HG03045 (cell line): Measurements from ENCODE around the gene SLC39A13.

Experiments used
- ATAC-seq: cut with Tn5 transposase; IDR thresholded peaks from one replicate; pipeline ENCODE4 v1.9.1; 2021; ENCODE audit warnings: mild to moderate bottlenecking, moderate library complexity; ENCODE audit not compliant: unreplicated experiment

The SLC39A13 gene

DNA sequence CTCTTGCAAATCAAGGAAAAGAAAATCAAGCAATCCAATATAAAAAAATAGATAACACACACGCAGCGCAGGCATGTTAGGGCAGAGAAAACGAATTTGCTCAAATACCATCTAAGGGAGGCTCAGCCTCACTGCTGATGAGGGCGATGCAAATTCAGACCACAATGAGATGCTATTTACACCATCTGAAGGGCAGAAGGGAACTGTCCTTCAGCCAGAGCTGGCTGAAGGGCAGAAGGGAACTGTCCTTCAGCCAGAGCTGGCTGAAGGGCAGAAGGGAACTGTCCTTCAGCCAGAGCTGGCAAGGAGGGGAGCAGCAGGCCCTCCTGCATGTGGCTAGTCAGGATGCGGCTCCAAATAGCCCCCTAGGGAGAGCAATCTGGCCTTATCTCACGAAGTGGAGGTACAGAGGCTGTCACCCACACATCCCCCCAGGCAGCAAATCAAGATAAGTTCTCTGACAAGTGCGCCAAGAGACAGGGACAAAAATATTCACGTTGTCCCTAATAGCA, 7.6 kb upstream of the SLC39A13 start:
- ATAC-seq: peak; percentile 43

GRCh38 chr11:47403135-47403534, 5.3 kb upstream of the SLC39A13 start:
- no peak for ATAC-seq

DNA sequence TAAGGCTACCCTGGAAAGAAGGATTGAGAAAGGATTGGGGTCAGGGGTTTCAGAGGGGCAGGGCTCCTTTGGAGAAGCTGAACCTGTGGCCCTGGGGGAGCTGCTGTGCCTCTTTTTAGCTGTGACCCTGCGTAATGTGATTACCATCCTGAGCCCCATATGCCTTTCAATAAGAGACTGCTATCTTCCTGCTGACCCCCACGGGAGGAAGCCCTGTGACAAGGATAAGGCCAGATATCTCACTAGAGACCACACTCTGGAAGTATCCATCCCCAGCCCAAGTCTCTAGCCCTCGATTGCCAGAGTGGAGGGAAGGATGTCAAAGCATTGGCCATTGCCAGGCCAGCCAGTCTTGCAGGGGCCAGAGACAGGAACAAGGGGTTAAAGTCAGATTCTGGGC, 4.8 kb upstream of the SLC39A13 start:
- no peak for ATAC-seq

GRCh38 chr11:47406896-47407745, 1.3 kb upstream of the SLC39A13 start:
- no peak for ATAC-seq

DNA sequence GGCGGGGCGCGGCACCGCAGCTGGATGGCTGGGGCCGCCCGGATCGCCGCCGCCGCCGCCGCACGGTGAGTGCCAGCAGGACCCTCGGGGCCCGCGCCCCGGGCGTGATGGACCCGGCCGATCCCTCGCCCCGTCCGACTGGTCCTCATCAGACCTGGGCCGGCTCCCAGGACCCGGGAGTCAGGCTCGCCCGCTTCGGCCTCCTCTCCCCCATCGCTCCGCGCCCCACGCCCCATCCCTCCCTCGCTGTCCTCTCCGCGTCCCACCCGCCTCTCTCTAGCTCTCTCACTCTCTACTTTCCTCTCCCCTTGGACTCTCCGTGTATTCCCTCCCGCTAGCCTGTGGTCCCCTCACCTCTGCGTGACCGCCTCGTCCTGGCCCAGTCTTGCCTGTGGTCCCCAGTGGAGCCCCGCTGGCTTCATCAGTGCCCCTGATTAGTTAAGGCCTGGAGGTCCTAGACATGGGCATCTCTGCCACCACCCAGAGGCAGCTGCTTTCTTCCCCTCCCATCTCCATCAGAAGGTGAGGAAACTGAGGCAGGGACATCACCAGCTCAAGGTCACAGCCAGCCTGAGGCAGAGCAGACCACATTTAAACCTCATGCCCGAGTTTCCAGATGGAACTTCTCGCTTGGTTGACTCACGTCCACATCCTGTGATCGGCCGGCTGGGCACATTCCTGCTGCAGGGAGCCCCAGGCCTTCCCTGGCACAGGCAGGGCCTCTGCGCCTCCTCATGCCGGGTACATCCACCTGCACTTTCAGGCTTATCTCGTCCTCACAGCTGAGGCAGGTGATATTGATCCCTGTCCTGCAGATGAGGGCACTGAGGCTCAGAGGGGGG, 429 bp downstream of the SLC39A13 start:
- ATAC-seq: no peak

DNA sequence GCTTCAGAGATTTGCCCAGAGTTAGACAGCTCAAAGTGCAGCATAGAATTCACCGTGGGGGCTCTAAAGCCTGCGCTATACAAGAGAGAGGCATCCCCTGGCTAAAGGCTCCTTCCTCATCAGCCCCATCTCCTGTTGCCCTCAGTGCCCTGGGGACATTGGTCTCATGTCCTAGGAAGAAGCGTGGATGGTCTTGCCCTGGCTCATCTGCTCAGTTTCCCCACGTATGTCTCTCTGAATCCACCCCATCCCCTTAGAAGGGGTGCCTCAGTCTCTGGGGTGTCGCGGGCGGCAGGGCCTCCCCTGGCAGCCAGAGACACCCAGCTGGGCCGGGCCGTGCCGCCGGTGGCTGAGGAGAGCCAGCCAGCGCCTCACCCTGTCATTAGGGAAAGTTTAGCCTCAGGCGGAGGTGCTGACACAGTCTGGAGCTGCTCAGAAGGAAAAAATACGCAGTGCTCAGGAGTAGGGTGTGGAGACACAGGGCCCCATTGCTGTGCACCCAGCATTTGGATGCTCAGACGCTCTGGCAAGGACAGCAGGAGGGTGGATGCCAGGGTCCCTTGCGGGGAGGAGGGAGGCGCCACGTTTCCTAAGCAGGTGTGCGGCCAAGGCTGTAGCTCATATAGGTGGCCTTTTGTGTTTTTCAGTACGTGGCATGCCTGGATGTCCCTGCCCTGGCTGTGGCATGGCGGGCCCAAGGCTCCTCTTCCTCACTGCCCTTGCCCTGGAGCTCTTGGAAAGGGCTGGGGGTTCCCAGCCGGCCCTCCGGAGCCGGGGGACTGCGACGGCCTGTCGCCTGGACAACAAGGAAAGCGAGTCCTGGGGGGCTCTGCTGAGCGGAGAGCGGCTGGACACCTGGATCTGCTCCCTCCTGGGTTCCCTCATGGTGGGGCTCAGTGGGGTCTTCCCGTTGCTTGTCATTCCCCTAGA, 1.3 kb downstream of the SLC39A13 start:
- no peak for ATAC-seq

GRCh38 chr11:47410370-47411264, 2.2 kb downstream of the SLC39A13 start:
- ATAC-seq: no peak

DNA sequence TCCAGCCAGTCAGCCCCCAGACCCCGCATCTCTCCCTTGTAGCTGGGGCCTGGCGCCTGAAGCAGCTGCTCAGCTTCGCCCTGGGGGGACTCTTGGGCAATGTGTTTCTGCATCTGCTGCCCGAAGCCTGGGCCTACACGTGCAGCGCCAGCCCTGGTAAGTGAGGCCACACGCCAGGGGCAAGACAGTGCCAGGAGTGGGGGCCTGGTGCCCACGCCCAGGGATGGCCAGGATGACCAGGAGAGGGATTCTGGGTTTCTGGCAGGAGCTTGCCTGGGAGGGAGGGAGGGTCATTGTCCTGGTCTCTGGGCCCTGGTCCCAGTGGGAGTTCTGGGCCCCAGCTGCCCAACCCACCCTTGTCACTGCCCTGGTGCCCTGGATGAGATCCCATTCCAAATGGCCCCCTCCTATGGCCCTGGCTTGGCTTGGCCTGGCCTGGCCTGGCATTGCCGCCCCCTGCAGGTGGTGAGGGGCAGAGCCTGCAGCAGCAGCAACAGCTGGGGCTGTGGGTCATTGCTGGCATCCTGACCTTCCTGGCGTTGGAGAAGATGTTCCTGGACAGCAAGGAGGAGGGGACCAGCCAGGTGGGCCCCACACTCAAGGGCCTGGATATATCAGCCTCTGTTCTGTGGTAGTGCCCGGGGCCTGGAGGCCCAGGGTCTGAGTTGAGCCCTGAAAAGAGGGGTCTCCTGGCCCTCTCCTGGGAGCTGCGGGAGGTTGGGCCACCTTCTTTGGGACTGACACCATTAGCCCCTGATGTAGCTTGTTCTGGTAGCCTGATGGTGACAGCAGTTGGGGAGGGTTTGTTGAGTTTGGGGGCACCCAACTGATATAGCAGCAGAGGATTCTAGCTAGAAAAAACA, 3.7 kb downstream of the SLC39A13 start:
- no peak for ATAC-seq

- ATAC-seq: no peak
Measured at GRCh38 chr11:47413351-47413750, 5.0 kb downstream of the SLC39A13 start.

DNA sequence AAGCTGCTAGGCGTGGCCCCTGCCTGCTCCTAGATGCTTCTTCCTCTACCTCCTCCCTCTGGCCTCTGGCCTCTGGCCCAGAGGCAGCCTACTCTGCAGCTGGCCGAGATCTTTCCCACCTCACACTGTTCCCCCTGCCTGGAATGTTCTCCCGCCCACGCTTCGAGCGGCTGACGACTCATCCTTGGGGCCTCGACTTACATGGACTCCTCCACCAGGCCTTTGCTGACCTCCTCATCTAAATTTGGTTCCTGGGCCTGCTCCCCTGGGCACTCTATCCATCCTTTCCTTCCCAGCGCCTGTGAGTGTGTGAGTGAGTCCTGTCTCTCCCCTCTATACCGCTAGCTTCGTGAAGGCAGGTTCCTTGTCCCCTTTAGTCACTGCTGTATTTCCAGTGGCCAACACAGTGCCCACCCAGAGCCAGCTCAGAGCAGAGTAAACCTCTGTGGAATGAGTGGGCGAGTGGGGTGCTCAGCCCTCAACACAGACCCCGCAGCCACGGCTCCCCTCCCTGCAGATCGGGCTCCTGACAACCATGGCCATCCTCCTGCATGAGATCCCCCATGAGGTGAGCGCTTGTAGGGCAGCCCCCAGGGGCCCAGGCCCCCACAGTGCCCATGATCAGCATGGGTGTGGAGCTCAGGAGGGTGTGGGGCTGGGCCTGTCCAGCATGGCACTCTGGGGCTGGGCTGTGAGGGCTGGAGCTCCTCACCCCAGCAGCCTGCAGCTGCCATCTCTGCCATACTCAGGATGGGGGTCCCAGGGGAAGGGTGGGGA, 5.7 kb downstream of the SLC39A13 start:
- ATAC-seq: no peak

- ATAC-seq: no peak
Measured at GRCh38 chr11:47414685-47415070, 6.3 kb downstream of the SLC39A13 start.

DNA sequence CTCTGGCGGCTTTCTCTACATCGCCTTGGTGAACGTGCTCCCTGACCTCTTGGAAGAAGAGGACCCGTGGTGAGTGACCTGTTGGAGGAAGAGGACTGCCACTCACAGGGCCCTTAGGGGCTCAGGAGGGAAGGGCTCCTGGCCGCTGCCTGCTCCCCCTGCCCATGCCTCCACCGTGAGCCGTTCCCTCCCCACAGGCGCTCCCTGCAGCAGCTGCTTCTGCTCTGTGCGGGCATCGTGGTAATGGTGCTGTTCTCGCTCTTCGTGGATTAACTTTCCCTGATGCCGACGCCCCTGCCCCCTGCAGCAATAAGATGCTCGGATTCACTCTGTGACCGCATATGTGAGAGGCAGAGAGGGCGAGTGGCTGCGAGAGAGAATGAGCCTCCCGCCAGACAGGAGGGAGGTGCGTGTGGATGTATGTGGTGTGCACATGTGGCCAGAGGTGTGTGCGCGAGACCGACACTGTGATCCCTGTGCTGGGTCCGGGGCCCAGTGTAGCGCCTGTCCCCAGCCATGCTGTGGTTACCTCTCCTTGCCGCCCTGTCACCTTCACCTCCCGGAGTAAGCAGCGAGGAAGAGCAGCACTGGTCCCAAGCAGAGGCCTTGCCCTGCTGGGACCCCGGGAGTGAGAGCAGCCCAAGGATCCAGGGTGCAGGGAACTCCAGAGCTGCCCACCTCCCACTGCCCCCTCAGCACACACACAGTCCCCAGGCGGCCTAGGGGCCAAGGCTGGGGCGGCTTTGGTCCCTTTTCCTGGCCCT, 6.9 kb downstream of the SLC39A13 start:
- ATAC-seq: no peak

- no peak for ATAC-seq
Measured at GRCh38 chr11:47415949-47416472, 7.6 kb downstream of the SLC39A13 start.

DNA sequence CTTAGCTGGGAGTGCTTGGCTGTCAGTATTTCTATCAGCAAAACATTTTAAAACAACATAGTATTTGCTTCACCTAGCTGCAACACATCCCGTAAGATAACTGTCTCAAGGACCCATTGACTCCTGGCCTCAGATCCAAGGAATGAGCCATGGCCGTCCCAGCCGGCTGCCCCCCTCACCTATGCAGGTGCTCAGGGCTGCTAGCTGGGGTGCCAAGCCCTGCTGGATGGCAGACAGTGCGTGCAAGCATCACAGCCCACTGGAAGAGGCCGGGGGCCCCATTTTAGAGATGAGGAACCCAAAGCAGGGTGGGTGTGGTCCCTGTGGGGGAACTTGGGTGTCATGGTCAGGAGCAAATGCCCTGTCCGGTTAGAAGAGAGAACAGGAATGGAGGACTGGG, 9.3 kb downstream of the SLC39A13 start:
- no peak for ATAC-seq

DNA sequence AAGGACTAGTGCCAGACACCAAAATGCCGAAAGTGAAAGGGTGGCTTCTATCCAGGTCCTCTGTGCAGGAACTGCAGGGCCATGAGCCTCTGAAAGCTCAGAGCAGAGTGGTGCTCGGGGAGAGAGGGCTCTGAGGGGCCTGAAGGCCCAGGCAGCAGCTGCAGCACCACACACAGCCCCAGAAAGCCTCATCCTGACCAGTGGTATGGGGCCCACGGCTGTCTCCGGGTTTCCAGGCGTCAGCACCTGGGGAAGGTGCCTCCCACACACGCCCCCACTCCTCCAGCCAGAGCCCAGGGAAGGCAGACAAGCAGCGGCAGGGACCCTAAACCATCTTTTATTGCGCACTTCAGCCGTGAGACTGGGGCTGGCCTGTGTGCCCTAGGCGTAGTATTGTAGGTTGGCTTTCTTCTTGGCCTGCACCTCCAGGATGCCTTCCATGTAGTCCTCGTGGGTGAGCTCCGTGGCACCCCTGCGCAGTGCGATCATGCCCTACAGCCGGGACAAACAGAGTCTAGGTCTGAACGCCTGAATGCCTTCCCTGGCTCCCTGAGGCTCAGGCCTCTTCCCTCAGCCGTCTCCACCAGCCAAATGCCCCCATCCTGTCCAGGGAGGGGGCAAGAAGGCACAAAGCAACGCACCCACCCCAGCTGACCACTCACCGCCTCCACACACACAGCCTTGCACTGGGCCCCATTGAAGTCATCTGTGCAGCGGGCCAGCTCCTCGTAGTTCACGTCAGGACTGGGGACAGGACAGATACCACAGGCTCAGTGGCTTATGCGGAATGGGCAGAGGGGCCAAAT, 10.3 kb downstream of the SLC39A13 start:
- ATAC-seq: no peak

GRCh38 chr11:47425611-47426010, 17.2 kb downstream of the SLC39A13 start:
- ATAC-seq: no peak
